GM12878 (cell line): ENCODE data around the gene PPP1CA.

Experiments
- MYC ChIP-seq: IDR thresholded peaks from 2 replicates; pipeline ENCODE4 v1.6.1; 2011; ENCODE audit warnings: mild to moderate bottlenecking, low read length, moderate library complexity, inconsistent platforms; ENCODE audit not compliant: insufficient read depth, insufficient replicate concordance, insufficient read length, severe bottlenecking
- NFYA ChIP-seq: IDR thresholded peaks from 2 replicates; pipeline ENCODE4 v1.6.1; 2011; ENCODE audit warnings: low read depth, mild to moderate bottlenecking, low read length, improper control_type of control experiment, borderline replicate concordance
- TF ChIP-seq, protein P1 (sequence below), 3 experiments: IDR thresholded peaks in 2 of 3; conservative IDR thresholded peaks in 1 of 3; 2 replicates each; pipeline ENCODE4 v1.5.1; 2011; ENCODE audit warnings: low read depth in 3 of 3, low read length in 3 of 3, mild to moderate bottlenecking in 3 of 3, control low read depth in 2 of 3, moderate library complexity in 2 of 3, inconsistent platforms in 1 of 3, mixed read lengths in 1 of 3; ENCODE audit not compliant: control insufficient read depth in 2 of 3, insufficient read depth in 1 of 3; ENCODE audit errors: extremely low read depth in 1 of 3

DNA sequence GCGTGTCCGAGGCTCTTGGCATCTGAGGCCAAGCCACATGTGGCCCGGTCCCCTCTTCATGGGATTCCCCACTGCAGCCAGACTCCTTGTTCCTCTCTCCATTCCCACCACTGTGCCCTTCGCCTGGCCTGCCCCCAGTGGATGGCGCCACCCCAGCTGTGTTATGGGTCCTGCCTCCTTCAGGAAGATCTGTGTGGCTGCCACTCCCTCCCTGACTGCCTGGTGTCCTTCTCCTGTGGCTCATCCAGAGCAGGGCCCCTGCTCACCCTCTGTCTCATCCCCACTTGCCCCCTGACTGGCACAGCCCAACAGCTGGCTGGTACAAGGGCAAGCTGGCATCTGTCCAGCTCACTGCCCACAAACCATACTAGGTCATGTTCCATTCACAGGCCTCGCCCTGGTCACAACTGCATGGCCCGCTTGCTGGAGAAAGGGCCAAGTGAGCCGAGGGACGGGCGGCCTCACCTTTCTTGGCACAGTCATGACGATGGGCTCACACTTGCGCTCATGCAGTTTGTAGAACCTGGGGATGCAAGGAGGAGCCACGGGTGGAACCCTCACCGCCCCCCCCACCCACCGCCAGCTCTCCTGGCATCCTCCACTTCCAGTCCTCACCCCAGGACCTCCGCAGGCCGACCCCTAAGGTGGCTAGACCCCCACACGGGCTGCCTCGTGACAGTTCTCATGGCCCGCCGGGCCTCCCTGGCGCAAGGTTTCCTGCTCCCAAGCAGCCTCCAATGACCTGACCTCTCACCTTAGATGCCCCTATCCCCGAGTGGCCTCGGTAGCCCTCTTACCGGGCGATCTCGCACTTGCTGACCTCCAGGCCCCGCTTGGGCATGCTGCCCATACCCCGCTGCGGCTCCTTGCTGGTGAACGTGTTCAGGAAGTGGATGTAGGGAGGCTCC is 37.9 kb upstream of the PPP1CA start:
- TF ChIP-seq, protein P1, sequence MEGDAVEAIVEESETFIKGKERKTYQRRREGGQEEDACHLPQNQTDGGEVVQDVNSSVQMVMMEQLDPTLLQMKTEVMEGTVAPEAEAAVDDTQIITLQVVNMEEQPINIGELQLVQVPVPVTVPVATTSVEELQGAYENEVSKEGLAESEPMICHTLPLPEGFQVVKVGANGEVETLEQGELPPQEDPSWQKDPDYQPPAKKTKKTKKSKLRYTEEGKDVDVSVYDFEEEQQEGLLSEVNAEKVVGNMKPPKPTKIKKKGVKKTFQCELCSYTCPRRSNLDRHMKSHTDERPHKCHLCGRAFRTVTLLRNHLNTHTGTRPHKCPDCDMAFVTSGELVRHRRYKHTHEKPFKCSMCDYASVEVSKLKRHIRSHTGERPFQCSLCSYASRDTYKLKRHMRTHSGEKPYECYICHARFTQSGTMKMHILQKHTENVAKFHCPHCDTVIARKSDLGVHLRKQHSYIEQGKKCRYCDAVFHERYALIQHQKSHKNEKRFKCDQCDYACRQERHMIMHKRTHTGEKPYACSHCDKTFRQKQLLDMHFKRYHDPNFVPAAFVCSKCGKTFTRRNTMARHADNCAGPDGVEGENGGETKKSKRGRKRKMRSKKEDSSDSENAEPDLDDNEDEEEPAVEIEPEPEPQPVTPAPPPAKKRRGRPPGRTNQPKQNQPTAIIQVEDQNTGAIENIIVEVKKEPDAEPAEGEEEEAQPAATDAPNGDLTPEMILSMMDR (IDR thresholded peaks at IDR 0.05 in 2 of 3, conservative IDR thresholded peaks at IDR 0.05 in 1 of 3; ENCODE audit: control insufficient read depth in 2 of 3, extremely low read depth in 1 of 3, insufficient read depth in 1 of 3, low read depth in 3 of 3, low read length in 3 of 3) = peak; percentile 23 to 49 (median 24); a peak in 4 of 6 replicates
- TF ChIP-seq NFYA = no peak
- TF ChIP-seq MYC = no peak
